Right atrium auricular region (tissue), 2 donors: ENCODE data around the gene CRBN. TPM values are rescaled to one million over a fixed set of nuclear protein-coding genes. Genes with fewer than 3 reads are reported as not detected.

Source experiments
- DNase-seq: peaks from one replicate; pipeline ENCODE4 v3.0.0-alpha.2; 2019; ENCODE audit warnings: low spot score
- H3K27ac ChIP-seq, 2 donors: fragments of 200-600 bp; sonication (generic); 1 replicate in 1 of 2; 2 replicates in 1 of 2; pipeline ENCODE4 v1.5.1; 2016 to 2019
- H3K27me3 ChIP-seq, 2 donors: fragments of 200-600 bp; sonication (generic); one replicate each; pipeline versions ENCODE4 v1.5.1 to v1.6.0; 2017 to 2019
- H3K36me3 ChIP-seq: fragments of 200-600 bp; sonication (generic); one replicate; pipeline ENCODE4 v1.5.1; 2016
- H3K4me1 ChIP-seq, 2 donors: fragments of 200-600 bp; sonication (generic); one replicate each; pipeline versions ENCODE4 v1.5.1 to v1.6.0; 2017 to 2019
- H3K4me3 ChIP-seq, 2 donors: fragments of 200-600 bp; sonication (generic); 1 replicate in 1 of 2; 2 replicates in 1 of 2; pipeline ENCODE4 v1.5.1; 2017 to 2019; ENCODE audit warnings: mild to moderate bottlenecking in 1 of 2, moderate library complexity in 1 of 2
- H3K9me3 ChIP-seq, 2 donors: fragments of 200-600 bp; sonication (generic); one replicate each; pipeline ENCODE4 v1.5.1; 2019
- total RNA-seq, 2 donors: library from RNA; depleted of rRNA; stranded (reverse); fragments of >200 nt; gene quantifications; one replicate each; pipeline ENCODE4 v1.1.0, GENCODE V29; 2016
- TF ChIP-seq, protein P1 (sequence below), 2 donors: fragments of 200-600 bp; sonication (generic); IDR thresholded peaks; one replicate each; pipeline ENCODE4 v1.5.1; 2019; ENCODE audit warnings: antibody characterized with exemption in 2 of 2

Gene CRBN
- total RNA-seq, 2 donors from 2014 or later, result 37.3 to 37.5 TPM

DNA sequence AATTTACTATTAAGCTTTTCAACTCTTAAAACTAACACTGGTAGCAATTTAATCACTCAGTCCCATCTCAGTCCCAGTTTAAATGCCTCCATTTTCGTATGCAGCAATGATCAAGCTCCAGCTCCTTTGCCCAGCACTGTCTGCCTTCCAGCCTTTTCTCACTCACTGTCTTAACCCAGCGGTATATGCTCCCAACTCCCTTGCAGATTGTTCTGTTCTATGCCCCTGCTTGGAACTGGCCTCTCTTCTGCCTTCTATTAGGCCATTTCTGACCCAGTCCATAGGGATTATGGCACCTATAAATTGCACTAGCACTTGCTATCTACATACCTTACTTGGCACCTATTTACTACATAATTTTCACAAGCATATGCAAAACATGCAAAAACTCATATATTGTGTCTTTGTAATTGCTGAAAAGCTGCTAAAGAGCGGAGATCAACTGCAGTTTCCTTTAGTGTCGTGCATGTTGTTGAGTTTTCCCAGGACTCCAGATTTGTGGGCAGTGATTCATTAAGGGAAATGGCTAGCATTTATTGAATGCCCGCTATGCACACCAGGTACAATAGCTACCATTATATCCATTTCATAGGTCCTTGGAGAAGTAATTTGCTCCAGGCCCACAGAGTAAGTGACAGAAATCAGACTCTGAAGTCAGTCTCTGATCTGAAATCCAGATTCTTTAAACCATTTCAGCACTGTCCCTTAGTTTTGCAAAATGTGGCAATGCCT lies 24.4 kb downstream of the CRBN start:
- no peak overlapping the region for H3K27ac ChIP-seq
- TF ChIP-seq, protein P1, sequence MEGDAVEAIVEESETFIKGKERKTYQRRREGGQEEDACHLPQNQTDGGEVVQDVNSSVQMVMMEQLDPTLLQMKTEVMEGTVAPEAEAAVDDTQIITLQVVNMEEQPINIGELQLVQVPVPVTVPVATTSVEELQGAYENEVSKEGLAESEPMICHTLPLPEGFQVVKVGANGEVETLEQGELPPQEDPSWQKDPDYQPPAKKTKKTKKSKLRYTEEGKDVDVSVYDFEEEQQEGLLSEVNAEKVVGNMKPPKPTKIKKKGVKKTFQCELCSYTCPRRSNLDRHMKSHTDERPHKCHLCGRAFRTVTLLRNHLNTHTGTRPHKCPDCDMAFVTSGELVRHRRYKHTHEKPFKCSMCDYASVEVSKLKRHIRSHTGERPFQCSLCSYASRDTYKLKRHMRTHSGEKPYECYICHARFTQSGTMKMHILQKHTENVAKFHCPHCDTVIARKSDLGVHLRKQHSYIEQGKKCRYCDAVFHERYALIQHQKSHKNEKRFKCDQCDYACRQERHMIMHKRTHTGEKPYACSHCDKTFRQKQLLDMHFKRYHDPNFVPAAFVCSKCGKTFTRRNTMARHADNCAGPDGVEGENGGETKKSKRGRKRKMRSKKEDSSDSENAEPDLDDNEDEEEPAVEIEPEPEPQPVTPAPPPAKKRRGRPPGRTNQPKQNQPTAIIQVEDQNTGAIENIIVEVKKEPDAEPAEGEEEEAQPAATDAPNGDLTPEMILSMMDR (IDR thresholded peaks at IDR 0.05), result no peak
- H3K9me3 ChIP-seq, result no peaks in the 10 kb centered on the region
- H3K27me3 ChIP-seq, result no peaks in the 10 kb centered on the region
- no peak overlapping the region for H3K4me3 ChIP-seq
- peaks cover 0 to 5% of the 10 kb centered on the region in 2 donors for H3K4me1 ChIP-seq
- peaks cover 81% of the 10 kb centered on the region for H3K36me3 ChIP-seq
- no peak for DNase-seq

DNA sequence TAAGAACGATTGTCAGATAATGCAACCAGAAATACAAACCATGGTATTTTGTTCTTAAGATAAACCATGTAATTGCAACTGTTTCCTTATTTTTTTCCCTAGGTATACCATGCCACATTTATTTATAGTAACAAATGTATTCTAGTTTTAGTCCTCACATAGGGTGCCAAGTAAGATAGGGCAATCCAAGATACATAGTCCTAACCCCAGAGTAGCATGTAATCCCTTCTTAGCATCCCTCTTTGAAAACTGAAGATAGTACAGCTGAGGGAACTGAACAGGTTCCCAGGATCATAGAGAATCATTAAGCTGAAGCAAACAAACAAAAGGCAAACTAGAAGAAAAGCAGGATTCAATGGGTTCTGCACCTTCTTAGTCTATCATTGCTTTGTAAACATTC lies 28.0 kb downstream of the CRBN start:
- no peak for DNase-seq
- Histone ChIP-seq H3K4me3 (no peak overlapping the region), H3K27ac (no peak overlapping the region), H3K9me3 (no peaks in the 10 kb centered on the region), H3K36me3 (peaks cover 95% of the 10 kb centered on the region), H3K4me1 (peaks cover 0 to 5% of the 10 kb centered on the region in 2 donors), H3K27me3 (no peaks in the 10 kb centered on the region)
- TF ChIP-seq, protein P1 (IDR thresholded peaks at IDR 0.05), result no peak

DNA sequence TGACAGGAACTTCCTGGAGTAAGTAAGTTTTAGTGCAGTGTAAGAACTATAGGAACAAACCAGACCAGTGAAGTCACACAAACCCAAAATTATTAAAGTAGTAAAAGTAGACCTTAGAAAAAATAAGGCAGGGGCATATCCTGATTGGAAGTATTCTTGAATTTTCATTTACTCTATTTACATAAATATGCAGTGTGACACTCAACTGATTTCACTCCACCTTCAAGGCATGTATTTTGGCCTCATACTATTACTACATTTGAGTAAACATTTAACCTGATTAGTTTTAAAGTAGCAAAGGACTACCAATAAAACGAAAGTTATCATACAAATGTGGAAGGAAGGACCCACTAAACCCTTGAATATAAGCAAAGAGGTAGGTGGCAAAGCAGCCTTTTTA lies 29.9 kb downstream of the CRBN start:
- Histone ChIP-seq H3K9me3 (no peaks in the 10 kb centered on the region), H3K4me3 (no peak overlapping the region), H3K27ac (no peak overlapping the region), H3K36me3 (peaks cover 93% of the 10 kb centered on the region), H3K4me1 (peaks cover 0 to 2% of the 10 kb centered on the region in 2 donors), H3K27me3 (no peaks in the 10 kb centered on the region)
- TF ChIP-seq, protein P1 (IDR thresholded peaks at IDR 0.05), result no peak
- no peak for DNase-seq

DNA sequence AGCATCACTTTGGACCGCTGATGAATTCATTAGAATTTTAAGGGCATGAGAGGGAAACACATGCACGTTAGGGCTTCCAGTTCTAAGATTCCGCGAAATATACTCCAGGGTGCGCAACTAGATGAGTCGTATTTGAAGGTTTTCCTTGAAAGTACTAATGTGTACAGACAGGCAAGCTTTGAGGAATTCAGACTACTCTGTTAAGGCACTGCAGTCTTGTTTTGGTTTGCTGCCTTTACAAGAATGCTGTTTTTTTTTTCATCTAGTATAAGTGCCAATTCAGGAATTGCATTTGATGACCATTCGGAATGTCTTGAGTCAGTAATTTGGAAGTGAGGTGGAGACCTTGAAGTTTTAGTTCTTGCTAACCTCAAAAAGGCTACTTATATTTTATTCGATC lies 33.7 kb downstream of the CRBN start:
- no peaks in the 10 kb centered on the region for H3K9me3 ChIP-seq
- no peak for DNase-seq
- H3K4me3 ChIP-seq, result no peak overlapping the region
- H3K36me3 ChIP-seq, result peaks cover 78% of the 10 kb centered on the region
- no peaks in the 10 kb centered on the region for H3K4me1 ChIP-seq
- H3K27me3 ChIP-seq, result no peaks in the 10 kb centered on the region
- H3K27ac ChIP-seq, result no peak overlapping the region
- TF ChIP-seq, protein P1 (IDR thresholded peaks at IDR 0.05), result no peak

DNA sequence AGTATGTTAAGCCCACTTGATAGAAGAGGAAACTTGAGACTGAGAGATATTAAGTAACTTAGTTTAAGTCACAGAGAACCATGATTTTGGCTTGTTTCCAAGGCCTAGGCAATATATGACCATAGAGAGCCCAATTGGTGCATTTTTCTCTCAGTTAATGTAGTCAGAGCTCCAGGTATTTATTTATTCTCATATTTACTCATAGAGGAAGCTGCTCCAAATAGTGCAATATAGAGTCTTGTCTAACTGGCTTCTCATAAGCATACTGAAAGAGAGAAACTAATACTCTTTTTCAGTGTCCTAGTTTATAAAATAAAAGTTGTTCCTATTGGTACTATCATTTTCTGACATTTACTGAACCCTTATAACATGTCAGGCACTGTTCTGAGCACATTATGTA lies 37.6 kb downstream of the CRBN start:
- H3K27me3 ChIP-seq, result no peaks in the 10 kb centered on the region
- DNase-seq, result no peak
- no peak overlapping the region for H3K27ac ChIP-seq
- H3K4me3 ChIP-seq, result no peak overlapping the region
- H3K9me3 ChIP-seq, result no peaks in the 10 kb centered on the region
- H3K36me3 ChIP-seq, result peaks cover 68% of the 10 kb centered on the region
- no peaks in the 10 kb centered on the region for H3K4me1 ChIP-seq
- TF ChIP-seq, protein P1 (IDR thresholded peaks at IDR 0.05), result no peak

DNA sequence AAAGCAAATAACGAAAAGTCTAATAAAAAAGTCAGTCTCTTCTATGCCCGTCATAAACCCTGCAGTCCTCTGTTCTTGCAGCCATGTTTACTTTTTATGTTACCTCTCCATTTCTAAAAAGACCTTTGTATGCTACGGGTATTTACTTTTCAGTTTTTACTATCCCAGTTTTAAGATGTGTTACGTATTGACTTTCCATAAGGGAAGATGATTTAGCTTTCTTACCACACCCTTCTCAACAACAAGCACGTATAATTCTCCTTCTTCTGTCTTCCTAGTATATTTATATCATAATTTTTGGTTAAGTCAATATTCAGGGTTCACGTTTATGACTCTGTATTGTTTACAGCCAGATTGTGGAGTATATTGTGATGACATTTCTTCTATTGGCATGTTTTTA lies 42.0 kb downstream of the CRBN start:
- Histone ChIP-seq H3K4me1 (no peaks in the 10 kb centered on the region), H3K4me3 (no peak overlapping the region), H3K27ac (no peak overlapping the region), H3K36me3 (peaks cover 53% of the 10 kb centered on the region), H3K9me3 (no peaks in the 10 kb centered on the region), H3K27me3 (no peaks in the 10 kb centered on the region)
- TF ChIP-seq, protein P1 (IDR thresholded peaks at IDR 0.05), result no peak
- no peak for DNase-seq
